NCI-H524 treated with DMSO at 0.1 percent for 48 hours (cell line): Measurements from ENCODE around the gene MARK1.

Experiments
- DNase-seq: peaks from one replicate; lab custom pipeline; 2025; lab: John Stamatoyannopoulos, UW

Gene MARK1

GRCh38 chr1:220711056-220711809, 183.3 kb downstream of the MARK1 start:
- no peak for DNase-seq
